B cell (primary cell): ENCODE data around the gene BRI3. TPM values are rescaled to one million over a fixed set of nuclear protein-coding genes. Genes with fewer than 3 reads are reported as not detected.

ENCODE experiments used
- ATAC-seq: fragments of 200-7000 bp; cut with Tn5 transposase; one replicate; pipeline ENCODE4 v1.10.0; 2021; ENCODE audit warnings: low read depth, mild to moderate bottlenecking, moderate number of reproducible peaks, moderate library complexity
- CTCF ChIA-PET: fragments of 350-600 bp; sonication (Branson Sonifier 250); formaldehyde crosslinking; loops from one replicate; lab custom pipeline; 2021; ENCODE audit warnings: antibody characterized with exemption, inconsistent platforms; lab: Charles Lee
- POLR2A ChIA-PET: fragments of 350-600 bp; sonication (Branson Sonifier 250); formaldehyde crosslinking; loops from one replicate; lab custom pipeline; 2021; ENCODE audit warnings: antibody characterized with exemption; lab: Charles Lee
- DNase-seq: peaks from one replicate; pipeline ENCODE4 v3.0.0; 2013
- H2AFZ ChIP-seq: 2 replicates; pipeline ENCODE4 v1.6.1; 2012; ENCODE audit warnings: mild to moderate bottlenecking, low read depth, low read length; ENCODE audit not compliant: insufficient read depth, poor library complexity, severe bottlenecking
- H3K27ac ChIP-seq, 2 donors: 1 replicate in 1 of 2; 2 replicates in 1 of 2; pipeline ENCODE4 v1.5.1; 2012 to 2013; ENCODE audit warnings: low read length in 2 of 2, mild to moderate bottlenecking in 2 of 2, moderate library complexity in 1 of 2
- H3K27me3 ChIP-seq, 4 experiments: fragments of 200-600 bp in 1 of 4; sonication (generic) in 1 of 4; replicated peaks in 1 of 4; 1 replicate in 2 of 4; 2 replicates in 2 of 4; pipeline versions ENCODE4 v1.6.1 to v1.7.0; 2013 to 2016; ENCODE audit warnings: low read length in 3 of 4, mild to moderate bottlenecking in 2 of 4, mixed read lengths in 1 of 4, moderate library complexity in 1 of 4; ENCODE audit not compliant: insufficient read depth in 4 of 4, control insufficient read depth in 3 of 4; ENCODE audit errors: control extremely low read depth in 1 of 4
- H3K36me3 ChIP-seq, 2 experiments: replicated peaks in 1 of 2; 1 replicate in 1 of 2; 2 replicates in 1 of 2; pipeline versions ENCODE4 v1.6.1 to v1.7.1; 2013; ENCODE audit warnings: low read length in 1 of 2; ENCODE audit not compliant: insufficient read depth in 2 of 2, control insufficient read depth in 1 of 2; ENCODE audit errors: control extremely low read depth in 1 of 2, extremely low read depth in 1 of 2
- H3K4me1 ChIP-seq, 2 donors: fragments of 200-600 bp in 1 of 2; sonication (generic) in 1 of 2; 1 replicate in 1 of 2; 2 replicates in 1 of 2; pipeline versions ENCODE4 v1.5.1 to v1.6.1; 2013 to 2017; ENCODE audit warnings: low read length in 2 of 2; ENCODE audit not compliant: control insufficient read depth in 2 of 2, insufficient read depth in 2 of 2
- H3K4me2 ChIP-seq: replicated peaks from 2 replicates; pipeline ENCODE3; 2012; ENCODE audit warnings: mild to moderate bottlenecking, low read depth, low read length; ENCODE audit not compliant: poor library complexity, severe bottlenecking
- H3K4me3 ChIP-seq, 5 experiments: fragments of 200-600 bp in 1 of 5; sonication (generic) in 1 of 5; 1 replicate in 3 of 5; 2 replicates in 2 of 5; pipeline versions ENCODE4 v1.5.1 to v1.7.0; 2011 to 2016; ENCODE audit warnings: low read length in 4 of 5, mild to moderate bottlenecking in 4 of 5, low read depth in 2 of 5, control low read depth in 1 of 5, moderate library complexity in 1 of 5; ENCODE audit not compliant: insufficient read depth in 1 of 5; ENCODE audit errors: control extremely low read depth in 1 of 5, extremely low read depth in 1 of 5
- H3K79me2 ChIP-seq: fragments of 200-600 bp; sonication (generic); one replicate; pipeline ENCODE4 v1.6.0; 2016; ENCODE audit warnings: low read length; ENCODE audit not compliant: control insufficient read depth, insufficient read depth
- H3K9ac ChIP-seq: fragments of 200-600 bp; sonication (generic); 2 replicates; pipeline ENCODE4 v1.6.1; 2017; ENCODE audit warnings: mild to moderate bottlenecking, low read length, moderate library complexity
- H3K9me3 ChIP-seq, 3 donors: one replicate each; pipeline versions ENCODE4 v1.6.1 to v1.7.1; 2013; ENCODE audit warnings: low read length in 2 of 3; ENCODE audit not compliant: control insufficient read depth in 2 of 3, insufficient read depth in 1 of 3; ENCODE audit errors: control extremely low read depth in 1 of 3
- H4K20me1 ChIP-seq: 2 replicates; pipeline ENCODE4 v1.6.0; 2012; ENCODE audit warnings: mild to moderate bottlenecking, low read length; ENCODE audit not compliant: insufficient read depth, control insufficient read depth, poor library complexity, severe bottlenecking
- H3K27ac Mint-ChIP-seq: one replicate; pipeline ENCODE4 v1.8.0; 2021; ENCODE audit warnings: mixed read lengths
- H3K27me3 Mint-ChIP-seq: one replicate; pipeline ENCODE4 v1.8.0; 2021; ENCODE audit warnings: mixed read lengths
- H3K4me1 Mint-ChIP-seq: one replicate; pipeline ENCODE4 v1.8.0; 2021; ENCODE audit warnings: mixed read lengths
- H3K4me3 Mint-ChIP-seq: one replicate; pipeline ENCODE4 v1.8.0; 2021; ENCODE audit warnings: mixed read lengths
- H3K9me3 Mint-ChIP-seq: one replicate; pipeline ENCODE4 v1.8.0; 2022; ENCODE audit warnings: mixed read lengths; ENCODE audit not compliant: insufficient read depth
- CTCF ChIP-seq: fragments of 200-600 bp; IDR thresholded peaks from one replicate; pipeline ENCODE4 v1.8.0; 2022; ENCODE audit warnings: antibody characterized with exemption, mild to moderate bottlenecking
- EZH2 ChIP-seq: IDR thresholded peaks from 2 replicates; pipeline ENCODE4 v1.6.1; 2012; ENCODE audit warnings: borderline replicate concordance, low read depth, mild to moderate bottlenecking, moderate library complexity, low read length; ENCODE audit not compliant: insufficient read depth, poor library complexity, severe bottlenecking
- WGBS: methylation state at CpG from one replicate; pipeline ENCODE4 v1.1.5; 2013; ENCODE audit warnings: missing lambda C conversion rate; ENCODE audit not compliant: insufficient coverage; 5-methylcytosine and 5-hydroxymethylcytosine counted together
- intact Hi-C: fragments of 100-400 bp; cut with micrococcal nuclease; formaldehyde crosslinking; loops from one replicate; pipeline ENCODE4 v1.10.0; 2022
- polyA plus RNA-seq: library from polyadenylated mRNA; depleted of rRNA; stranded (reverse); fragments of >200 nt; gene quantifications from 2 replicates; pipeline ENCODE4 v1.2.3, GENCODE V29; 2012
- total RNA-seq, 2 donors: library from RNA; stranded (reverse); fragments of 120-200 nt in 1 of 2; gene quantifications; 1 replicate in 1 of 2; 2 replicates in 1 of 2; pipeline versions ENCODE4 v1.2.3 to v1.2.4, GENCODE V29; 2013 to 2022

BRI3 gene
- total and polyA plus RNA-seq, 2 donors (not counting 1 experiment from before 2014, with no cell fraction given) = 21.6 to 86.7 TPM

- H3K27ac Mint-ChIP-seq = no peak overlapping the region
These were observed 2.4 kb downstream of the BRI3 start for GRCh38 chr7:98283887-98284222.

More at GRCh38 chr7:98283887-98284222, 2.4 kb downstream of the BRI3 start:
- Histone ChIP-seq H3K4me2 (peak overlapping the region; percentile 99), H3K4me3 (peak overlapping the region in 1 of 5 experiments; percentile 31), H3K27ac (no peak overlapping the region), H3K9ac (no peak overlapping the region), H4K20me1 (peaks cover 53% of the 10 kb centered on the region), H3K4me1 (peaks cover 21 to 44% of the 10 kb centered on the region in 2 donors), H3K36me3 (no peaks in the 10 kb centered on the region), H3K27me3 (no peaks in the 10 kb centered on the region), H3K9me3 (no peaks in the 10 kb centered on the region), H2AFZ (no peak overlapping the region), H3K79me2 (peaks cover 40% of the 10 kb centered on the region)
- Mint-ChIP-seq H3K27me3 (no peaks in the 10 kb centered on the region), H3K4me3 (peak overlapping the region; percentile 87), H3K4me1 (peaks cover 40% of the 10 kb centered on the region), H3K9me3 (no peaks in the 10 kb centered on the region)
- ChIA-PET POLR2A (no interaction called here), CTCF (interaction anchor here (1.7 kb wide), 1 partner anchor 137 kb away, joined by 3 read pairs; no protein-coding TSS in a partner anchor)
- WGBS = 82% methylated on average over 8 of the region's 8 CpGs
- intact Hi-C loops = no loop called here
- no peak for DNase-seq
- ATAC-seq = no peak
- TF ChIP-seq CTCF (no peak), EZH2 (no peak)
